ENCODE measurements around the gene MAK. TPM values are rescaled to one million over a fixed set of nuclear protein-coding genes. Genes with fewer than 3 reads are reported as not detected.

The MAK gene
- total and polyA plus RNA-seq, 4 donors = 0.02 to 0.26 (median 0.13) TPM

- no peak overlapping the region for H3K27ac ChIP-seq (ENCODE audit: low read depth in 1 of 2, low read length in 2 of 2)
- no peaks in the 10 kb centered on the region for H3K9me3 ChIP-seq (ENCODE audit: control insufficient read depth in 4 of 4, low read length in 3 of 4)
- H3K9ac ChIP-seq (ENCODE audit: low read depth in 1 of 2, low read length in 2 of 2) = no peak overlapping the region
- TF ChIP-seq GABPA (IDR thresholded peaks at IDR 0.05 in 1 of 2, conservative IDR thresholded peaks at IDR 0.05 in 1 of 2) (no peak), MAX (IDR thresholded peaks at IDR 0.05) (no peak), HNF4A (conservative IDR thresholded peaks at IDR 0.05) (no peak), CTCF (IDR thresholded peaks at IDR 0.05; ENCODE audit: low read depth, low read length, missing input control) (no peak), TAF1 (conservative IDR thresholded peaks at IDR 0.05) (no peak), YY1 (IDR thresholded peaks at IDR 0.05) (no peak), NR2F2 (IDR thresholded peaks at IDR 0.05) (no peak), SP1 (IDR thresholded peaks at IDR 0.05) (no peak), HNF4G (IDR thresholded peaks at IDR 0.05) (no peak), JUND (IDR thresholded peaks at IDR 0.05) (no peak), EGR1 (IDR thresholded peaks at IDR 0.05; ENCODE audit: low read depth in 2 of 2) (no peak), RXRA (IDR thresholded peaks at IDR 0.05) (no peak), FOXA2 (IDR thresholded peaks at IDR 0.05) (no peak), ATF3 (IDR thresholded peaks at IDR 0.05) (no peak), FOXA1 (IDR thresholded peaks at IDR 0.05) (no peak), ZBTB33 (IDR thresholded peaks at IDR 0.05) (no peak), RAD21 (IDR thresholded peaks at IDR 0.05) (no peak)
- no peaks in the 10 kb centered on the region for H3K27me3 ChIP-seq (ENCODE audit: control insufficient read depth in 4 of 4, insufficient read depth in 4 of 4, low read length in 3 of 4)
- H3K4me1 ChIP-seq (ENCODE audit: control insufficient read depth in 4 of 4, insufficient read depth in 4 of 4, low read length in 3 of 4) = no peaks in the 10 kb centered on the region
- no peak overlapping the region for H3K4me3 ChIP-seq (ENCODE audit: low read depth in 1 of 3, low read length in 3 of 3)
- WGBS = 97% methylated on average over 5 of the region's 5 CpGs
- peaks cover 0 to 3% (median 1%) of the 10 kb centered on the region in 4 donors for H3K36me3 ChIP-seq (ENCODE audit: control insufficient read depth in 4 of 4, insufficient read depth in 3 of 4, low read depth in 1 of 4, low read length in 3 of 4)
- no peak for DNase-seq (ENCODE audit: low spot score)
Measured at GRCh38 chr6:10791673-10792072, 46.7 kb downstream of the MAK start.

GRCh38 chr6:10779076-10779475 is 59.3 kb downstream of the MAK start:
- no peak overlapping the region for H3K9ac ChIP-seq (ENCODE audit: low read depth in 1 of 2, low read length in 2 of 2)
- no peak overlapping the region for H3K27ac ChIP-seq (ENCODE audit: low read depth in 1 of 2, low read length in 2 of 2)
- WGBS = 98% methylated on average over 8 of the region's 8 CpGs
- H3K27me3 ChIP-seq (ENCODE audit: control insufficient read depth in 4 of 4, insufficient read depth in 4 of 4, low read length in 3 of 4) = no peaks in the 10 kb centered on the region
- DNase-seq (ENCODE audit: low spot score) = no peak
- no peaks in the 10 kb centered on the region for H3K4me1 ChIP-seq (ENCODE audit: control insufficient read depth in 4 of 4, insufficient read depth in 4 of 4, low read length in 3 of 4)
- H3K4me3 ChIP-seq (ENCODE audit: low read depth in 1 of 3, low read length in 3 of 3) = no peak overlapping the region
- H3K36me3 ChIP-seq (ENCODE audit: control insufficient read depth in 4 of 4, insufficient read depth in 3 of 4, low read depth in 1 of 4, low read length in 3 of 4) = peaks cover 0 to 4% (median 2%) of the 10 kb centered on the region in 4 donors
- no peaks in the 10 kb centered on the region for H3K9me3 ChIP-seq (ENCODE audit: control insufficient read depth in 4 of 4, low read length in 3 of 4)
- TF ChIP-seq TAF1 (conservative IDR thresholded peaks at IDR 0.05) = no peak
- TF ChIP-seq REST (IDR thresholded peaks at IDR 0.05) = no peak
- TF ChIP-seq ZBTB33 (IDR thresholded peaks at IDR 0.05) = no peak
- TF ChIP-seq CTCF (IDR thresholded peaks at IDR 0.05; ENCODE audit: low read depth, low read length, missing input control) = no peak
- no peak for TF ChIP-seq ATF3 (IDR thresholded peaks at IDR 0.05)
- TF ChIP-seq SP1 (IDR thresholded peaks at IDR 0.05) = no peak
- no peak for TF ChIP-seq HNF4G (IDR thresholded peaks at IDR 0.05)
- no peak for TF ChIP-seq EGR1 (IDR thresholded peaks at IDR 0.05; ENCODE audit: low read depth in 2 of 2)
- TF ChIP-seq FOXA1 (IDR thresholded peaks at IDR 0.05) = no peak
- no peak for TF ChIP-seq MAX (IDR thresholded peaks at IDR 0.05)
- TF ChIP-seq RAD21 (IDR thresholded peaks at IDR 0.05) = no peak
- no peak for TF ChIP-seq YY1 (IDR thresholded peaks at IDR 0.05)
- TF ChIP-seq HNF4A (conservative IDR thresholded peaks at IDR 0.05) = no peak
- TF ChIP-seq GABPA (IDR thresholded peaks at IDR 0.05 in 1 of 2, conservative IDR thresholded peaks at IDR 0.05 in 1 of 2) = no peak
- TF ChIP-seq FOXA2 (IDR thresholded peaks at IDR 0.05) = no peak
- TF ChIP-seq RXRA (IDR thresholded peaks at IDR 0.05) = no peak

Data from liver (tissue), 9 donors.